Epithelial cell of esophagus (primary cell): ENCODE results near the gene LENEP.

Source experiments
- DNase-seq: peaks from one replicate; pipeline ENCODE4 v3.0.0; 2010; ENCODE audit warnings: low read depth
- H3K4me3 ChIP-seq: 2 replicates; pipeline ENCODE4 v1.5.1; 2011; ENCODE audit warnings: mild to moderate bottlenecking, low read length, control low read depth
- CTCF ChIP-seq: IDR thresholded peaks from 2 replicates; pipeline ENCODE4 v1.5.1; 2011; ENCODE audit warnings: low read depth, mild to moderate bottlenecking, low read length, control low read depth, inconsistent platforms; ENCODE audit not compliant: insufficient read depth; ENCODE audit errors: missing control alignments

The LENEP gene

GRCh38 chr1:155019377-155020245 is 26.2 kb downstream of the LENEP start:
- no peak for DNase-seq
- TF ChIP-seq CTCF = no peak
- no peak overlapping the region for H3K4me3 ChIP-seq

GRCh38 chr1:155022136-155022926 is 28.9 kb downstream of the LENEP start:
- no peak overlapping the region for H3K4me3 ChIP-seq
- DNase-seq = no peak
- TF ChIP-seq CTCF = no peak

- DNase-seq = peak; percentile 62
- H3K4me3 ChIP-seq = no peak overlapping the region
- no peak for TF ChIP-seq CTCF
Observed at GRCh38 chr1:155022927-155023236, 29.5 kb downstream of the LENEP start.

- no peak overlapping the region for H3K4me3 ChIP-seq
- DNase-seq = no peak
- no peak for TF ChIP-seq CTCF
Observed at GRCh38 chr1:155023627-155024026, 30.2 kb downstream of the LENEP start.

GRCh38 chr1:155024315-155024714 is 30.9 kb downstream of the LENEP start:
- TF ChIP-seq CTCF = no peak
- no peak for DNase-seq
- H3K4me3 ChIP-seq = no peak overlapping the region

GRCh38 chr1:155026154-155026553 is 32.8 kb downstream of the LENEP start:
- DNase-seq = peak; percentile 46
- no peak for TF ChIP-seq CTCF
- no peak overlapping the region for H3K4me3 ChIP-seq

GRCh38 chr1:155026588-155026987 is 33.2 kb downstream of the LENEP start:
- peak; percentile 58 for DNase-seq
- no peak for TF ChIP-seq CTCF

More at GRCh38 chr1:155026588-155026987, 33.2 kb downstream of the LENEP start:
- H3K4me3 ChIP-seq = no peak overlapping the region
